Brain pericyte (primary cell): Measurements from ENCODE around the gene KRT76.

Source experiments
- DNase-seq: peaks from one replicate; pipeline ENCODE4 v3.0.0-alpha.2; 2012; ENCODE audit warnings: low read depth, low spot score

The KRT76 gene

GRCh38 chr12:52813203-52813819, 36.2 kb upstream of the KRT76 start:
- DNase-seq: no peak

- no peak for DNase-seq
Observed at GRCh38 chr12:52812749-52813148, 35.6 kb upstream of the KRT76 start.

GRCh38 chr12:52812073-52812400, 34.9 kb upstream of the KRT76 start:
- DNase-seq: no peak

- DNase-seq: no peak
Observed at GRCh38 chr12:52811191-52812072, 34.3 kb upstream of the KRT76 start.

- DNase-seq: no peak
Observed at GRCh38 chr12:52810554-52810953, 33.4 kb upstream of the KRT76 start.

GRCh38 chr12:52809166-52809565, 32.0 kb upstream of the KRT76 start:
- no peak for DNase-seq

GRCh38 chr12:52808573-52809160, 31.5 kb upstream of the KRT76 start:
- no peak for DNase-seq

- DNase-seq: no peak
Observed at GRCh38 chr12:52807544-52808470, 30.7 kb upstream of the KRT76 start.

GRCh38 chr12:52806821-52807543, 29.8 kb upstream of the KRT76 start:
- DNase-seq: no peak

- no peak for DNase-seq
Observed at GRCh38 chr12:52806169-52806811, 29.1 kb upstream of the KRT76 start.

- DNase-seq: no peak
Observed at GRCh38 chr12:52805739-52806138, 28.6 kb upstream of the KRT76 start.

GRCh38 chr12:52805000-52805399, 27.9 kb upstream of the KRT76 start:
- no peak for DNase-seq

GRCh38 chr12:52802442-52802841, 25.3 kb upstream of the KRT76 start:
- no peak for DNase-seq

- DNase-seq: no peak
Observed at GRCh38 chr12:52801773-52802172, 24.6 kb upstream of the KRT76 start.

- no peak for DNase-seq
Observed at GRCh38 chr12:52800259-52800917, 23.2 kb upstream of the KRT76 start.

GRCh38 chr12:52799505-52800211, 22.5 kb upstream of the KRT76 start:
- no peak for DNase-seq

- no peak for DNase-seq
Observed at GRCh38 chr12:52798671-52799504, 21.7 kb upstream of the KRT76 start.

- no peak for DNase-seq
Observed at GRCh38 chr12:52798003-52798670, 21.0 kb upstream of the KRT76 start.
